HG03060 (cell line): ENCODE measurements around the gene ERBB4.
"Not testable (repeated sequence)": the region's sequence is repeated elsewhere in the genome, so short reads cannot be mapped to it uniquely, and the experiment has no call there.

Source experiments
- ATAC-seq: cut with Tn5 transposase; IDR thresholded peaks from one replicate; pipeline ENCODE4 v1.9.1; 2021; ENCODE audit warnings: low read depth, moderate number of reproducible peaks; ENCODE audit not compliant: unreplicated experiment

ERBB4 gene

GRCh38 chr2:212106536-212106935 is 432.1 kb downstream of the ERBB4 start:
- not testable (repeated sequence) for ATAC-seq

GRCh38 chr2:212099658-212100057 is 438.9 kb downstream of the ERBB4 start:
- no peak for ATAC-seq

- no peak for ATAC-seq
These were observed 439.6 kb downstream of the ERBB4 start for GRCh38 chr2:212098966-212099365.

GRCh38 chr2:212097001-212097400 is 441.6 kb downstream of the ERBB4 start:
- ATAC-seq, result no peak

- ATAC-seq, result no peak
These were observed 448.7 kb downstream of the ERBB4 start for GRCh38 chr2:212089873-212090272.

GRCh38 chr2:212088353-212088752 is 450.2 kb downstream of the ERBB4 start:
- no peak for ATAC-seq

- ATAC-seq, result no peak
These were observed 455.1 kb downstream of the ERBB4 start for GRCh38 chr2:212083492-212083891.

- ATAC-seq, result peak; percentile 52
These were observed 460.5 kb downstream of the ERBB4 start for GRCh38 chr2:212078103-212078502.

- ATAC-seq, result no peak
These were observed 462.1 kb downstream of the ERBB4 start for GRCh38 chr2:212076456-212076855.

- ATAC-seq, result no peak
These were observed 465.2 kb downstream of the ERBB4 start for GRCh38 chr2:212073360-212073759.

- ATAC-seq, result no peak
These were observed 472.1 kb downstream of the ERBB4 start for GRCh38 chr2:212066546-212066945.

- ATAC-seq, result no peak
These were observed 474.3 kb downstream of the ERBB4 start for GRCh38 chr2:212064318-212064717.

GRCh38 chr2:212052412-212053159 is 486.0 kb downstream of the ERBB4 start:
- ATAC-seq, result peak; percentile 74

- no peak for ATAC-seq
These were observed 487.7 kb downstream of the ERBB4 start for GRCh38 chr2:212050871-212051270.

GRCh38 chr2:212042562-212042961 is 496.0 kb downstream of the ERBB4 start:
- ATAC-seq, result no peak

GRCh38 chr2:212037062-212037461 is 501.5 kb downstream of the ERBB4 start:
- no peak for ATAC-seq

GRCh38 chr2:212034841-212035585 is 503.6 kb downstream of the ERBB4 start:
- no peak for ATAC-seq

- ATAC-seq, result no peak
These were observed 504.7 kb downstream of the ERBB4 start for GRCh38 chr2:212033888-212034287.

GRCh38 chr2:212032536-212033219 is 505.9 kb downstream of the ERBB4 start:
- ATAC-seq, result no peak

GRCh38 chr2:212032032-212032431 is 506.6 kb downstream of the ERBB4 start:
- no peak for ATAC-seq

- ATAC-seq, result no peak
These were observed 507.9 kb downstream of the ERBB4 start for GRCh38 chr2:212030709-212031108.
